DOHH2 (cell line): ENCODE results near the gene AEBP1.

Source experiments
- H3F3A ChIP-seq: fragments of 200-600 bp; sonication (generic), shearing (Covaris generic); 2 replicates; pipeline ENCODE4 v1.6.0; 2016; ENCODE audit warnings: antibody characterized with exemption, mild to moderate bottlenecking; ENCODE audit not compliant: control insufficient read depth, insufficient read depth
- H3K27ac ChIP-seq: fragments of 200-600 bp; sonication (generic); 2 replicates; pipeline ENCODE4 v1.5.1; 2014; ENCODE audit warnings: low read depth, mild to moderate bottlenecking, low read length, moderate library complexity
- H3K27me3 ChIP-seq: fragments of 200-600 bp; sonication (generic); 2 replicates; pipeline ENCODE4 v1.6.1; 2014; ENCODE audit warnings: mild to moderate bottlenecking, low read length, mixed read lengths; ENCODE audit not compliant: control insufficient read depth
- H3K36me3 ChIP-seq: fragments of 200-600 bp; sonication (generic); 2 replicates; pipeline ENCODE4 v1.6.1; 2014; ENCODE audit warnings: mild to moderate bottlenecking, low read length, moderate library complexity, mixed read lengths; ENCODE audit not compliant: control insufficient read depth
- H3K4me1 ChIP-seq: fragments of 200-600 bp; sonication (generic); 2 replicates; pipeline ENCODE4 v1.6.1; 2014; ENCODE audit warnings: mild to moderate bottlenecking, low read length, mixed read lengths; ENCODE audit not compliant: control insufficient read depth
- H3K4me2 ChIP-seq: fragments of 200-600 bp; sonication (generic); 2 replicates; pipeline ENCODE4 v1.6.0; 2014; ENCODE audit warnings: mild to moderate bottlenecking, low read length, moderate library complexity
- H3K4me3 ChIP-seq: fragments of 200-600 bp; sonication (generic); 2 replicates; pipeline ENCODE4 v1.5.1; 2014; ENCODE audit warnings: mild to moderate bottlenecking, low read length, mixed read lengths
- H3K79me2 ChIP-seq: fragments of 200-600 bp; sonication (generic); 2 replicates; pipeline ENCODE4 v1.6.1; 2014; ENCODE audit warnings: mild to moderate bottlenecking, low read length, mixed read lengths; ENCODE audit not compliant: control insufficient read depth
- H3K9me2 ChIP-seq: fragments of 200-600 bp; sonication (generic); replicated peaks from 2 replicates; pipeline ENCODE4 v1.6.1; 2014; ENCODE audit warnings: mild to moderate bottlenecking, low read length, mixed read lengths; ENCODE audit not compliant: control insufficient read depth
- H3K9me3 ChIP-seq: fragments of 200-600 bp; sonication (generic); 2 replicates; pipeline ENCODE4 v1.6.1; 2014; ENCODE audit warnings: antibody characterized with exemption, low read length, mixed read lengths; ENCODE audit not compliant: control insufficient read depth, insufficient read depth
- H4K20me1 ChIP-seq: fragments of 200-600 bp; sonication (generic); 2 replicates; pipeline ENCODE4 v1.6.0; 2014; ENCODE audit warnings: low read depth, mild to moderate bottlenecking, antibody characterized with exemption, low read length, moderate library complexity; ENCODE audit not compliant: control insufficient read depth, insufficient read depth
- EZH2phosphoT487 ChIP-seq: fragments of 200-600 bp; sonication (generic); IDR thresholded peaks from 2 replicates; pipeline ENCODE4 v1.6.1; 2017; ENCODE audit warnings: borderline replicate concordance, mild to moderate bottlenecking, antibody characterized with exemption, low read length, moderate library complexity, mixed read lengths
- TF ChIP-seq, protein P1 (sequence below): fragments of 200-600 bp; sonication (generic); IDR thresholded peaks from one replicate; pipeline ENCODE4 v1.5.1; 2014; ENCODE audit warnings: antibody characterized with exemption, mild to moderate bottlenecking, low read depth, low read length; ENCODE audit not compliant: poor library complexity, severe bottlenecking

Gene AEBP1

DNA sequence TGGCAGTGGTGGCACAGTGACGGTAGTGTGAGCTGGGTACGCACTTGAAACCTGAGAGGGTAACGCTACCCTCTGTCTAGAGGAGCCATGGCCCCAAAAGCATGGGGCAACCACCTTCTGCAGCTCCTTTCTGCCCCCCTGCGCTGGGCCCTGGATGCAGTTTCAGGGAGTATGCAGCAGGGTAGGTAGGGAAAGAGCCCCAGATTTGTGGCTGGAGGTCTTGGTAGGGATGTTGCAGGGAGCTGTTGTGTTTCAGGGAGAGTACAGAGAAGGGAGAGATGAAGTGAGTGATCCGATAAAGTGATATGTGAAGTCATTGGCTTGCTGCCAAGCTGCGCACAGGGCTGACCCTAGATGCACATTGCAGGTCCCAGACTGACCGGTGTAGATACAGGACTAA is 36.1 kb upstream of the AEBP1 start:
- H3K27ac ChIP-seq = no peak overlapping the region
- H3F3A ChIP-seq = peaks cover 15% of the 10 kb centered on the region
- no peak overlapping the region for H3K4me3 ChIP-seq
- peaks cover 41% of the 10 kb centered on the region for H3K27me3 ChIP-seq
- H3K9me3 ChIP-seq = no peaks in the 10 kb centered on the region
- H3K9me2 ChIP-seq = no peaks in the 10 kb centered on the region
- TF ChIP-seq, protein P1, sequence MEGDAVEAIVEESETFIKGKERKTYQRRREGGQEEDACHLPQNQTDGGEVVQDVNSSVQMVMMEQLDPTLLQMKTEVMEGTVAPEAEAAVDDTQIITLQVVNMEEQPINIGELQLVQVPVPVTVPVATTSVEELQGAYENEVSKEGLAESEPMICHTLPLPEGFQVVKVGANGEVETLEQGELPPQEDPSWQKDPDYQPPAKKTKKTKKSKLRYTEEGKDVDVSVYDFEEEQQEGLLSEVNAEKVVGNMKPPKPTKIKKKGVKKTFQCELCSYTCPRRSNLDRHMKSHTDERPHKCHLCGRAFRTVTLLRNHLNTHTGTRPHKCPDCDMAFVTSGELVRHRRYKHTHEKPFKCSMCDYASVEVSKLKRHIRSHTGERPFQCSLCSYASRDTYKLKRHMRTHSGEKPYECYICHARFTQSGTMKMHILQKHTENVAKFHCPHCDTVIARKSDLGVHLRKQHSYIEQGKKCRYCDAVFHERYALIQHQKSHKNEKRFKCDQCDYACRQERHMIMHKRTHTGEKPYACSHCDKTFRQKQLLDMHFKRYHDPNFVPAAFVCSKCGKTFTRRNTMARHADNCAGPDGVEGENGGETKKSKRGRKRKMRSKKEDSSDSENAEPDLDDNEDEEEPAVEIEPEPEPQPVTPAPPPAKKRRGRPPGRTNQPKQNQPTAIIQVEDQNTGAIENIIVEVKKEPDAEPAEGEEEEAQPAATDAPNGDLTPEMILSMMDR = no peak
- no peak for TF ChIP-seq EZH2phosphoT487
- H3K4me2 ChIP-seq = no peak overlapping the region
- 0 out of 2 replicates have a peak, but pooled peaks cover 6% of the 10 kb centered on the region for H4K20me1 ChIP-seq
- H3K79me2 ChIP-seq = no peaks in the 10 kb centered on the region
- peaks cover 14% of the 10 kb centered on the region for H3K36me3 ChIP-seq
- H3K4me1 ChIP-seq = peaks cover 18% of the 10 kb centered on the region

DNA sequence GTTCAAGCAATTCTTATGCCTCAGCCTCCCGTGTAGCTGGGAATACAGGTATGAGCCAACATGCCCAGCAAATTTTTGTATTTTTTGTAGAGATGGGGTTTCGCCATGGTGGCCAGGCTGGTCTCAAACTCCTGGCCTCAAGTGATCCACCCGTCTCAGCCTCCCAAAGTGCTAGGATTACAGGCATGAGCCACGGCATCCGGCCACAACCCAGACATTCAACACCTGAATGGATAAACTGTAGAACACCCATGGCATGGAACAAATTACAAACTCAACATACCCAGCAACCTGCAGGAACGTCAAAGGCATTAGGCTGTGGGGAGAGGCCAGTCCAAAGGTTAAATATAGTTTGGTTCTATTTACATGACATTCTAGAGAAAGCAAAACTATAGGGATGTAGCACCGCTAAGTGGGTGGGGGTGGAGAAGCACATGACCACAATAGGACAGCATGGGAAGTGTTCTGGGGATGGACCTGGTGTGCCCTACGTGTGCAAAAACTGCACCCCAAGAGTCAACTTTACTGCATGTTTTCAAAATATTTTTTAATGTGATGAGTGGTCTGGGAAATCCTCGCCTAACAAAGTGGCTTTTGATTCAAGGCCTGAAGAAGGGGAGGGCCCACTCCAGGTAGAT is 32.3 kb upstream of the AEBP1 start:
- TF ChIP-seq, protein P1 = no peak
- TF ChIP-seq EZH2phosphoT487 = no peak
- Histone ChIP-seq H3K9me2 (no peaks in the 10 kb centered on the region), H3K27me3 (peaks cover 14% of the 10 kb centered on the region), H3K4me3 (no peak overlapping the region), H3K4me2 (no peak overlapping the region), H3K27ac (no peak overlapping the region), H3K79me2 (no peaks in the 10 kb centered on the region), H4K20me1 (no peaks in the 10 kb centered on the region), H3K36me3 (peaks cover 52% of the 10 kb centered on the region), H3K4me1 (peaks cover 5% of the 10 kb centered on the region; the same call in 1 of the 2 replicates), H3K9me3 (no peaks in the 10 kb centered on the region), H3F3A (peaks cover 15% of the 10 kb centered on the region)

DNA sequence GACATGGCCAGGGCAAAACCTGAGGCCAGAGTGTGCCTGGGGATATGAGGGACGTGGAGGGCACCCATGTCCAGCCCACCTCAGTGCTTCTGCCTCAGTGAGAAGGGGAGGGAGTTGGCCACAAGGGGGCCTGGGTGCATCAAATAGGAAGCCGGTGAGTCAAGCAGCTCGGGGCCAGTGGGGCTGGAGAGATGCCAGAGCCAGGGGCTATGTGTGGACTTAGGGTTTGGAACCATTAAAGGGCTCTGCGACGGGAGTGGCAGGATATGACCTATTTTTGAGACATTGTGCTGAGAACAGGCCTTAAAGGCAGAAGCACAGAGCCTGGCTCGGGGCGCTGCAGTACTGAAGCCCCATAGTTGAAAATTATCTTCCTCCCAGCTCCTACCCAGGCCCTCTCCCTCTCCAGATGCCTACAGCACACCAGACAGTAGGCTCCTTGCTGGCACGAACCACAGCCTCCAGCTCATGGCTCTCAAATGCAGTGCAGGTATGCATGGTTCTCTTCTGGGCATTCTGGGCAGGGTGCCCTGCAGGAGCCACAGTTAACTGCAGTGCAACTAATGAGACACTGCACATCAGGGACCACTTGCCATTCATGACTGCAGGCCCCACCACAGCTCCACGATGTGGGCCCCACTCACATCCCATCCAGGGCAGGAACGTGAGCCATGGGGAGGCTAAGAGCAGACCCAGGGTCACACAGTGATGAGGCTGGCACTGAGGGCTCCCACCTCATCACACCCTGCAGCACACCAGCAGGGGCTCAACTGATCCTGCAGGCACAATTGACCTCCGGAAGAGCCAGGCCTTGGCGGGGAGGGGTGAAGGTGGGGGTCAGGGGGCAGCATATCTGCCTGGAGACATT is 31.5 kb upstream of the AEBP1 start:
- no peak overlapping the region for H3K4me2 ChIP-seq
- H3K4me1 ChIP-seq = peaks cover 5% of the 10 kb centered on the region; the same call in 1 of the 2 replicates
- H3K27me3 ChIP-seq = peaks cover 7% of the 10 kb centered on the region; the same call in 1 of the 2 replicates
- H3K27ac ChIP-seq = no peak overlapping the region
- H3K4me3 ChIP-seq = no peak overlapping the region
- peaks cover 15% of the 10 kb centered on the region for H3F3A ChIP-seq
- H4K20me1 ChIP-seq = no peaks in the 10 kb centered on the region
- H3K79me2 ChIP-seq = no peaks in the 10 kb centered on the region
- no peaks in the 10 kb centered on the region for H3K9me2 ChIP-seq
- H3K9me3 ChIP-seq = no peaks in the 10 kb centered on the region
- TF ChIP-seq, protein P1 = peak; percentile 96
- no peak for TF ChIP-seq EZH2phosphoT487
- H3K36me3 ChIP-seq = peaks cover 59% of the 10 kb centered on the region
